Measurements from ENCODE around the gene NELL1.

DNA sequence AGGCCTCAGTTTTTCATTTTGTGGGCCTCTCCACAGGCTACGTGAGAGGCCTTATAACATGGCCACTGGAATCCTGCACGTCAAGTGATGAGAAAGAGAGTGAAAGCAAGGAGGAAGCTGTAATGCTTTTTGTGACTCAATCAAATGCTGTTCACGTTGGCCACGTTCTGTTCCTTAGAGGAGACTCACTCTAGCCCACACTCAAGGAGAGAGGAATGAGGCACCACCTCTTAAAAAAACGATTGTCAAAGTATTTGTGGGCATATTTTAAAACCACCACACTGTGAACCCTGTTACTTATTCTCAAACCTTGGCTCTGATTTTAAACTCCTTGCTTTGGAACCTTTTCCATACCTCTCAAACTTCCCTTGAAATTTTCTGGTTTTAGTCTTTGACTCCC is 705.0 kb downstream of the NELL1 start:
- TF ChIP-seq CTCF (IDR thresholded peaks at IDR 0.05) (no peak), POLR2A (IDR thresholded peaks at IDR 0.05) (no peak)

All from transverse colon (tissue), 3 donors.